Prostate gland (tissue), 2 donors: Measurements from ENCODE around the gene DMAP1.

ENCODE experiments used
- POLR2A ChIP-seq: fragments of 450-650 bp; IDR thresholded peaks from one replicate; pipeline ENCODE4 v1.6.1; 2016; ENCODE audit warnings: antibody characterized with exemption, mild to moderate bottlenecking
- TF ChIP-seq, protein P1 (sequence below), 4 experiments: fragments of 200-600 bp in 2 of 4; fragments of 450-650 bp in 2 of 4; sonication (generic) in 2 of 4; IDR thresholded peaks; 1 replicate in 3 of 4; 2 replicates in 1 of 4; pipeline ENCODE4 v1.5.1; 2016 to 2019; ENCODE audit warnings: antibody characterized with exemption in 4 of 4, mild to moderate bottlenecking in 2 of 4, moderate library complexity in 2 of 4

DNA sequence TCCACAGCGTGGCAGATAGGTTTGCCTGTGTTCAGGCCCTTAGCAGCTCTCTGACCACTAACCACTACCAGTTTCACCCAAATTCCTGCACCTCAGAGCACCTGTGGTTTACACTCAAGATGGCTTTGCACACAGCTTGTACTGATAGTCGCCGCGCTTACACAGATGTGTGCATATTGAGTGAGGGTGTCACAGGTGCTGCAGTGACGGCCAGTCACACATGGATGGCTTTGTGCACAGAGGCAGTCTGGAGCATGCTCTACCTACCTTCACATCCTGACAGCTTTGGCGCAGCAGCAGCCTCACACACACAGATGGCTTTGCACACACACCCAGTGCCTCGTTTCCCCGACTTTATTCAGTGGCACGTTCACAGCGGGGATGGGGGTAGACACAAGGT, 7.5 kb downstream of the DMAP1 start:
- TF ChIP-seq POLR2A: no peak
- TF ChIP-seq, protein P1, sequence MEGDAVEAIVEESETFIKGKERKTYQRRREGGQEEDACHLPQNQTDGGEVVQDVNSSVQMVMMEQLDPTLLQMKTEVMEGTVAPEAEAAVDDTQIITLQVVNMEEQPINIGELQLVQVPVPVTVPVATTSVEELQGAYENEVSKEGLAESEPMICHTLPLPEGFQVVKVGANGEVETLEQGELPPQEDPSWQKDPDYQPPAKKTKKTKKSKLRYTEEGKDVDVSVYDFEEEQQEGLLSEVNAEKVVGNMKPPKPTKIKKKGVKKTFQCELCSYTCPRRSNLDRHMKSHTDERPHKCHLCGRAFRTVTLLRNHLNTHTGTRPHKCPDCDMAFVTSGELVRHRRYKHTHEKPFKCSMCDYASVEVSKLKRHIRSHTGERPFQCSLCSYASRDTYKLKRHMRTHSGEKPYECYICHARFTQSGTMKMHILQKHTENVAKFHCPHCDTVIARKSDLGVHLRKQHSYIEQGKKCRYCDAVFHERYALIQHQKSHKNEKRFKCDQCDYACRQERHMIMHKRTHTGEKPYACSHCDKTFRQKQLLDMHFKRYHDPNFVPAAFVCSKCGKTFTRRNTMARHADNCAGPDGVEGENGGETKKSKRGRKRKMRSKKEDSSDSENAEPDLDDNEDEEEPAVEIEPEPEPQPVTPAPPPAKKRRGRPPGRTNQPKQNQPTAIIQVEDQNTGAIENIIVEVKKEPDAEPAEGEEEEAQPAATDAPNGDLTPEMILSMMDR (IDR thresholded peaks at IDR 0.05): no peak
